ENCODE results near the gene SPATA1. TPM values are rescaled to one million over a fixed set of nuclear protein-coding genes. Genes with fewer than 3 reads are reported as not detected.
A peak's percentile ranks its signal among the peaks of the same experiment; 100 is the strongest.

SPATA1 gene
- total RNA-seq, 4 donors from 2014 or later, result 1.7 TPM; not detected in 3

DNA sequence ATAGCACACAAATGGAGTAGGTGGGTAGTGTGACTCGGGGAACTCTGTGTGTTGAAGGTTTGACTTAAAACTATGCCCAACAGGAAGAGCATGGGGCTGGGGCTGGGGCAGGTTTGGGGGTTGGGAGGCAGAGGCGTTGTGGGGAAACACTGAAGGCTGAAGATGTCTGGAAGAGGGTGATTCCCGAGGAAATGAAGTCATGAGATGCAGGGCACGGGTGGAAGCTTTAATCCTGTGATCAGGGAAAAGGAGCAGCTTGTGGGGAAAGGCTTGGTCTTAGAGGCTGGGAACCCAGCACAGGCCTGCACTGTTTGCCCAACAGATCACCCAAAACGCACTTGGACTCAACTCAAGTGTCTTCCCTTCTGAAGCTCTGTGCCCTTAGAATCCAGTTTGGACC is 94.6 kb downstream of the SPATA1 start:
- Histone ChIP-seq H3K27ac (no peak overlapping the region), H3K9me3 (no peaks in the 10 kb centered on the region), H3K4me1 (peaks cover 17% of the 10 kb centered on the region), H3K27me3 (no peaks in the 10 kb centered on the region), H3K4me3 (no peak overlapping the region), H3K36me3 (no peaks in the 10 kb centered on the region)
- no peak for DNase-seq (ENCODE audit: low spot score in 2 of 2)
- WGBS, result 85% methylated on average over 5 of the region's 5 CpGs
- TF ChIP-seq, protein P1, sequence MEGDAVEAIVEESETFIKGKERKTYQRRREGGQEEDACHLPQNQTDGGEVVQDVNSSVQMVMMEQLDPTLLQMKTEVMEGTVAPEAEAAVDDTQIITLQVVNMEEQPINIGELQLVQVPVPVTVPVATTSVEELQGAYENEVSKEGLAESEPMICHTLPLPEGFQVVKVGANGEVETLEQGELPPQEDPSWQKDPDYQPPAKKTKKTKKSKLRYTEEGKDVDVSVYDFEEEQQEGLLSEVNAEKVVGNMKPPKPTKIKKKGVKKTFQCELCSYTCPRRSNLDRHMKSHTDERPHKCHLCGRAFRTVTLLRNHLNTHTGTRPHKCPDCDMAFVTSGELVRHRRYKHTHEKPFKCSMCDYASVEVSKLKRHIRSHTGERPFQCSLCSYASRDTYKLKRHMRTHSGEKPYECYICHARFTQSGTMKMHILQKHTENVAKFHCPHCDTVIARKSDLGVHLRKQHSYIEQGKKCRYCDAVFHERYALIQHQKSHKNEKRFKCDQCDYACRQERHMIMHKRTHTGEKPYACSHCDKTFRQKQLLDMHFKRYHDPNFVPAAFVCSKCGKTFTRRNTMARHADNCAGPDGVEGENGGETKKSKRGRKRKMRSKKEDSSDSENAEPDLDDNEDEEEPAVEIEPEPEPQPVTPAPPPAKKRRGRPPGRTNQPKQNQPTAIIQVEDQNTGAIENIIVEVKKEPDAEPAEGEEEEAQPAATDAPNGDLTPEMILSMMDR (IDR thresholded peaks at IDR 0.05), result no peak
- TF ChIP-seq POLR2A (IDR thresholded peaks at IDR 0.05), result no peak
- TF ChIP-seq EP300 (IDR thresholded peaks at IDR 0.05), result no peak
- no peak for TF ChIP-seq POLR2AphosphoS5 (IDR thresholded peaks at IDR 0.05)

DNA sequence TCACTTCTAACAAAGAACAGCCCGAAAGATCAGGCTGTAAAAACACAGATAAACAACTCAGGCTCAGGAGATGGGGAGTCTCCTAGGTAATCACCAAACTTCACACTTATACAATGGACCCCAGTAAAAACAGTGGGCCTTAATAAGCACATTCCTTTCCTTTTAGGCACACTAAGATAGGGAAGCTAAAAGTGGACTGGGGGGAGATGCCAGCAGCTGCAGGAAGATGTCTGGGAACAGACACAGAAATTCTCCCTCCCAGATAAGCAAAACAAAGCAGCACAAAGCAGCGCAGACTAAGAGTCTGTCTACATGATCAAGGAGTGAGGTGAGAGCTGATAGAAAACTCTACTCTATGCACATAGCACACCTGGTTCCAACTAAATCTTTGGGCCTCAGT is 97.0 kb downstream of the SPATA1 start:
- H3K27ac ChIP-seq, result peak overlapping the region; percentile 33
- WGBS, result 54% methylated on average over 2 of the region's 2 CpGs
- H3K27me3 ChIP-seq, result no peaks in the 10 kb centered on the region

DNA sequence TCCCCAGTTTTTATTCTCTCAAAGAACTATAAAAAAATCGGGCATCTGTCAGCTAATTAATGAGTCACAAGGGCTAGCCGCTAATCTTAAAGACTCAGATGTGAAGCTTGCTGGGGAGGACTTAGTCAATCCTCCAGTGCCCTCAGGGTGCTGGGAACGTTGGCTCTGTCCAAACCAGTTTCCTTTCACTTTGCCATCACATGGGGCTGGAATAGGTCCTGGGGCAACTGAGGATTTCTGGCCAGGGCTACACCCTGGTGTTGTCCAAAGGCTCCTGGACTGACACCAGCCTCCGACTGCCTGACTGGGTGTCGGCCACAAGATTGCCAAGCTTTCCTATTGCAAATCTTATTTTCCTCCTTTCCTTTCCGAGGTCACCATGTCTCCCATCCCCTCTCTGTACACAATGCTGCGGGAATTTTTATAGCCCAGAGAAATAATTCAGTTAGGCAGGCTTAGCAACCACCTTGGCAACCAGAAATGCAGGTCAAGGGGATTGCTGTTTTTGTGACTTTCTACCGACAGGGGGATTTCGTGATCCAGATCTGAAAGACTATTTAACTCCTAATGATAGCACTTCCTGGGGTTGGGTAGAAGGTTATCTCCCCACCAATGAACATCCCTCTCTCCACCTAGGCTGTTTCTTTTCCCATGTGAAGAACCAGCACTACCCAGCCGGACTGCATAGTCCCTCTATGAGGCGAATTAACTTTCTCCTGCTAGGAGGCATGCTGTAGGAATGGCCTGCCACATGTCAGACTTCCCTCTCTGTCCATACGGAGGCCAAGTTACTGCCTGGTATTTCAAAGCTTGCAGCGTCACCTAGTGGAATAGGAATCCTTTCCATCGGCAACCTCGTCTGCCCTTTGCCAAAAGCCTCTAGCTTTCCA is 98.0 kb downstream of the SPATA1 start:
- Histone ChIP-seq H3K27me3 (no peaks in the 10 kb centered on the region), H3K4me3 (peak overlapping the region; percentile 35), H3K4me1 (peaks cover 17% of the 10 kb centered on the region), H3K36me3 (no peaks in the 10 kb centered on the region), H3K9me3 (no peaks in the 10 kb centered on the region), H3K27ac (peak overlapping the region; percentile 33)
- 32% methylated on average over 15 of the region's 15 CpGs for WGBS
- DNase-seq (ENCODE audit: low spot score in 2 of 2), result peak in 1 of 2 donors; percentile 69
- TF ChIP-seq EP300 (IDR thresholded peaks at IDR 0.05), result no peak
- no peak for TF ChIP-seq POLR2AphosphoS5 (IDR thresholded peaks at IDR 0.05)
- TF ChIP-seq POLR2A (IDR thresholded peaks at IDR 0.05), result no peak
- TF ChIP-seq, protein P1 (IDR thresholded peaks at IDR 0.05), result peak; percentile 33 to 37

More for the DNA sequence above, 97.0 kb downstream of the SPATA1 start:
- TF ChIP-seq EP300 (IDR thresholded peaks at IDR 0.05) (no peak), POLR2AphosphoS5 (IDR thresholded peaks at IDR 0.05) (no peak), POLR2A (IDR thresholded peaks at IDR 0.05) (no peak)
- TF ChIP-seq, protein P1 (IDR thresholded peaks at IDR 0.05), result no peak
- Histone ChIP-seq H3K9me3 (no peaks in the 10 kb centered on the region), H3K4me3 (peak overlapping the region; percentile 35), H3K4me1 (peaks cover 17% of the 10 kb centered on the region), H3K36me3 (no peaks in the 10 kb centered on the region)
- DNase-seq (ENCODE audit: low spot score in 2 of 2), result no peak

DNA sequence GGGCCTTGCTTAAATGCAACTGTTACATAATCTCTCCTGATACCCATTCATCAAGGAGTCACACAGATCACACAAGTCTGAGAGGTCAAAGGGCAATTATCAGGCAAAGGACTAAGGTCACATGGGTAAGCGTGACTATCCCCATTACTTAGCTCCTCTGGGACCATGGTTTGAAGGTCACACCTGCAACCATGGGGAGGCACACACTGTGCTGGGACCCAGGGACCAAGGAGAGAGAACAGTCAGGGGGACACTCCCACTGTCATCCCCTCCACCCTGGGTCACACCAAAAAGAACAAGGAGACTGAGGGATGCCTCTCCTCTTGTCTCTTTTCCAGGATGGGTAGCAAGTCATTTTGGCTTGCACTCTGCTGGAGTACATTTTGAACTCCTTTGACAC is 99.0 kb downstream of the SPATA1 start:
- Histone ChIP-seq H3K27me3 (no peaks in the 10 kb centered on the region), H3K4me3 (no peak overlapping the region), H3K36me3 (no peaks in the 10 kb centered on the region), H3K27ac (no peak overlapping the region), H3K4me1 (peaks cover 17% of the 10 kb centered on the region), H3K9me3 (no peaks in the 10 kb centered on the region)
- WGBS, result 100% methylated on average over 1 of the region's 1 CpG
- TF ChIP-seq POLR2A (IDR thresholded peaks at IDR 0.05) (no peak), EP300 (IDR thresholded peaks at IDR 0.05) (no peak), POLR2AphosphoS5 (IDR thresholded peaks at IDR 0.05) (no peak)
- TF ChIP-seq, protein P1 (IDR thresholded peaks at IDR 0.05), result no peak
- no peak for DNase-seq (ENCODE audit: low spot score in 2 of 2)

GRCh38 chr1:84606977-84607376 is 100.8 kb downstream of the SPATA1 start:
- 84% methylated on average over 5 of the region's 5 CpGs for WGBS
- DNase-seq (ENCODE audit: low spot score in 2 of 2), result no peak
- Histone ChIP-seq H3K36me3 (no peaks in the 10 kb centered on the region), H3K27me3 (no peaks in the 10 kb centered on the region), H3K4me3 (no peak overlapping the region), H3K4me1 (peaks cover 17% of the 10 kb centered on the region), H3K9me3 (no peaks in the 10 kb centered on the region), H3K27ac (no peak overlapping the region)
- no peak for TF ChIP-seq POLR2AphosphoS5 (IDR thresholded peaks at IDR 0.05)
- no peak for TF ChIP-seq POLR2A (IDR thresholded peaks at IDR 0.05)
- TF ChIP-seq, protein P1 (IDR thresholded peaks at IDR 0.05), result no peak
- no peak for TF ChIP-seq EP300 (IDR thresholded peaks at IDR 0.05)
